NCI-H774 (cell line): ENCODE measurements around the gene ACBD3.
A peak's percentile ranks its signal among the peaks of the same experiment; 100 is the strongest.
"Not testable (repeated sequence)": the region's sequence is repeated elsewhere in the genome, so short reads cannot be mapped to it uniquely, and the experiment has no call there.

ENCODE experiments used
- DNase-seq: peaks from one replicate; lab custom pipeline; 2025; lab: John Stamatoyannopoulos, UW

The ACBD3 gene

GRCh38 chr1:226186124-226187018, at the start of gene ACBD3:
Gene ACBD3 (minus strand): TSS chr1:226186741. CDS start chr1:226186675, 66 bp downstream.
- DNase-seq, result peak; percentile 86

DNA sequence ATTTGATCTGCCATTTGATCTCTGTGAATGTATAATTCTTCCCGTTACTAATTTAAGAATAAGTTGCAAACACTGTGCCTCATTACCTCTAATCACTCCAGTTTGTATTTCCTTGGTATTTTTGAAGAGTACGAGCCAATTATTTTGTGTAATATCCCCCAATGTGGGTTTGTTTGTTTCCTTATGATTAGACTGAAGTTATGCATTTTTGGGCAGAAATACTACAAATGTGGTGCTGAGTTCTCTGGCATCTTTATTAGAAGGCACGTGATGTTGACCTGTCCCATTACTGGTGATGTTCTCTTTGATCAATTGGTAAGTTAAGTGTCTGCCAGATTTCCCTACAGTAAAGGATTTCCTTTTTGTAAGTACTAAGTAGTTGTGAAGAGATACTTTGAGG, 47.3 kb upstream of the ACBD3 start:
- DNase-seq, result no peak

- no peak for DNase-seq
Measured at GRCh38 chr1:226233293-226233692, 46.8 kb upstream of the ACBD3 start.

DNA sequence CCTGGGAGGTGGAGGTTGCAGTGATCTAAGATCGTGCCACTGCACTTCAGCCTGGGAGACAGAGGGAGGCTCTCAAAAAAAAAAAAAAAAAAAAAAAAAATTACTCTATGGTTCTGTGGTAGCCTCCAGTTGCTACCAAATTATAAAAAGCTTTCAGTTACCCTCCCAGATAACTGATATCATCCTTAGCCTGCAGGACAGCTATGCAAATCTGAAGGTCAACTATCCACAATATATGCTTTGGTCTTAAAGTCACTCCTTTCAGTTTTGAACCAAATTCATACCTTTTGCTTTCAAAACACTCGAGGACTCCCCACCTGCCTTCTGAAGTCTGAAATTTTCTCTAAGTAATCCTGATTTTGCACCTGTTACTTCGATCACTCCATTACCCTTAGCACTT, 40.1 kb upstream of the ACBD3 start:
- no peak for DNase-seq

DNA sequence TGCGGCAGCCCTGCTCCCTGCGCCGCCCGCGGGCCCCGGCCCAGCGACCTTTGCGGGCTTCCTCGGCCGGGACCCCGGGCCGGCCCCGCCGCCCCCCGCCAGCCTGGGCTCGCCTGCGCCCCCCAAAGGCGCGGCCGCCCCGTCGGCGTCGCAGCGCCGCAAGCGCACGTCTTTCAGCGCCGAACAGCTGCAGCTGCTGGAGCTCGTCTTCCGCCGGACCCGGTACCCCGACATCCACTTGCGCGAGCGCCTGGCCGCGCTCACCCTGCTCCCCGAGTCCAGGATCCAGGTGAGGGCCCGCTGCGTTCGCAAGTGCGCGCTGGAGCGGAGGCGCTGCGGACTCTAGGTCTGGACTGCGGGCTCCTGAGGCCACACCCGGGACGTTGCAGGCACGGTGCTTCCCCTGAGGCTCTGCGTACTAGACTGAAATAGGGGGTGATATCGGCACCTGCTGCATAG, 37.3 kb upstream of the ACBD3 start:
- DNase-seq, result no peak

DNA sequence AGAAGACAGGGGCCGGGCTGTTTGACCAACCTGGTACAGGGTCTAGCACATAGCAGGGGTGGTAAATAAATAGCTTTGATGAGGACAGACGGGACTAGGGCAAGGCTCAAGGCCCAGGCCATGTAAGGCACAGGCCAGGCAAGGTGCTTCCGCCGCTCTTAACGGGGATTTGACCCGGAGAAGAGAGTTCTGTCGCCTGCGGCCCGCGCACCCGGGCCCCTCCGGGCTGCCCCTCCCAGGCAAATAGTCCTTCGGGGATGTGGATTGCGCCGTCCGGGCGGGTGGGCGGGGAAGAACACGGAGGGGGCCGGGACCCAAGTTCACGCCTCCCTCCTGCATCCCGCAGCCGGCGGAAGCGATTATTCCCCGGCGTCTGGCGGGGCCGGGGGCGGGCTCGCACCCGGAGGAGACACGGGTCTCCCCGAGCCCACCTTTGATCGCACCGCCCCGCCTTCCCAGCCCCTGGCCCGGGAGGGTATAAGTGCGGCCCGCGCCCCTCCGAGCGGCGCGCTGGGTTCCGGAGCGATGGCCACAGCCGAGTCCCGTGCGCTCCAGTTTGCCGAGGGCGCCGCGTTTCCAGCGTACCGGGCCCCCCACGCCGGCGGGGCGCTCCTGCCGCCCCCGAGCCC, 36.7 kb upstream of the ACBD3 start, which contains the start of gene MIXL1:
MIXL1 (plus strand) TSS at position 508 of the 629 bp plus-strand sequence; CDS start at position 526, 18 bp downstream.
- DNase-seq, result no peak

DNA sequence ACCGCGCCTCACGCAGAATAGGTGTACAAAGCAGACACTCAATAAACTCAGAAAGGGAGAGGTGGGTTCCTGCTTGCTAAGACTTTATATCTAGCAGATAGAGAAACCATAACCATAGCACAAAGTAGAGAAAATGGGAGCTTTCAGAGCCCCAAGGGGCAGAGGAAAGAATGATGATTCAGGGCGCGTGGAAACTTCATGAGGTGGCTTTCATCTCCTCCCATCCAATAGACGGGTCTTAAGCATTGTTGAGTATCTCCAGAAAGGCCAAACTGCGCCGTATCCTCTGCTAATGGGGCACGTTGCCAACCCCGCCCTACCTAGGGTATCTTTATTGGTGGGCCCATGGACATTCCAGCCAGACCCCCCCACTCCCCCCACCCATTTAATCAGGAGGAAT, 36.1 kb upstream of the ACBD3 start:
- DNase-seq, result no peak

DNA sequence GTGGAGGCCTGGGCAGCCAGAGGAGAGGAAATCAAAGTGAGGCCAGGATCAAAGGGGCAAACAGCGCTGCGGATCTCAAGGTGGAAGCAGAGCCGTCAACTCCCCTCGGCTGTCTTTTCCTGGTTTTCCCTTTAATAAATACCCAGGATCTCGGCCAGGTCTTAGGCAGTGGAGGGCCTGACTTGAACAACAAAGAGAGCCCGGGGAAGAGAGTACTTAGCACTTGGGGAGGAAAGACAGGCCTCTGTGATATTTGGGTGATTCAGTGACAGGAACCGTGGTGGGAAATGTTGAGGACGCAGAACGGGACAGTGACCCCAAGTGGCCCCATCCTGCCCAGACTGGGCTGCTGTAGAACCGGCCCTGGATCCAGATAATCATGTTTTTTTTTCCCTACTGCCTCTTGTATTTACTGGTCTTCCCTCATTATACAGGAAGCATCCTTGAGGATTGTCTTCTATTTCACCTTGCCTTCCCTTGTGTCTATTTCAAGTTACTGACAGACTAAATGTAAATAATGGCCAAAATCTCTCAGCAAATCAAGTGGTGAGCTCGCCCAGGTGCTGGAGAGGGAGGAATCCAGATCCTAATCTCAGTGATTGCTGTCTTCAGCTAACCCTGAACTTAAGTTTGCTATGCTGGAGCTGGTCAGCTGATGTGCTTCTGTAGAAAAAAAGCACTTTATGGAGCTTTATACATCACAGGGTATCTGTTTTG, 34.1 kb upstream of the ACBD3 start:
- DNase-seq, result no peak

DNA sequence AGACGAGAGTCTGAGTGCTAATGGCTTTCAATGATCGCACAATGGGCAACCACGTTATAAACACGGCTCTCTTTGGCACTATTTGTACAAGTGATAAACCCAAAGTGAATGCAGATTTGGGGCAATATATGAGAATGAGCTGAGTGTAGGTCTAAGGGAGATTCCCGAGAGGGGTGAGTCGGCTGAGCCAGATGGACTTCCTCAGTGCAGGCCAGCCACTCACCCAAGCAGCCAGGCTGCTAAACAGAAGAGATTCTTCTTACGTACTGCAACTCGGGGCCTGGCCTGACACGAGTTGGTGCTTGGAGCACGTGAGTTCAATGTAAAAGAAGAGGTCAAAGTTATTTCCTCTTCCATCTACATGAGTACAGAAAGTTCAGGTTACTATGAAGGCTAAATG, 30.7 kb upstream of the ACBD3 start:
- no peak for DNase-seq

DNA sequence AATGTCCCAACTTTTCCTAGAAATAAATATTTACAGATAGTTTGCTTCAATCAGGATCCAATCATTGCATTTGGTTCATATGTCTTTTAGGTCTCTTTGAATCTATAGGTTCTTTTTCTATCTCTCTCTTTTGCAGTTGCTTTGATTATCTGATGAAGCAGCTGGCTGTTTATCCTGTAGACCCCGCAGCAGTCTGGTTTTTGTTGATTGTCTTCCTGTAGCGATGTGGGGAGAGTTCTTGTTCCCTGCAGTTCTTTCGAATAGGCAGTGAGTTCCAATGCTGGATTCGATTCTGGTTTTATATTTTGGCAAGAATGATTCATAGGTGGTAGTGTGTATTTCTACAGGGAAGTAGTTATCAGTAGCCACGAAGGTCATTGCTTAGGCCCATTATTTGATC, 29.5 kb upstream of the ACBD3 start:
- DNase-seq, result no peak

- DNase-seq, result no peak
Measured at GRCh38 chr1:226215239-226215638, 28.7 kb upstream of the ACBD3 start.

GRCh38 chr1:226212545-226212944, 26.0 kb upstream of the ACBD3 start:
- DNase-seq, result no peak

- no peak for DNase-seq
Measured at GRCh38 chr1:226211181-226211821, 24.8 kb upstream of the ACBD3 start.

GRCh38 chr1:226210571-226211176, 24.1 kb upstream of the ACBD3 start:
- DNase-seq, result no peak

DNA sequence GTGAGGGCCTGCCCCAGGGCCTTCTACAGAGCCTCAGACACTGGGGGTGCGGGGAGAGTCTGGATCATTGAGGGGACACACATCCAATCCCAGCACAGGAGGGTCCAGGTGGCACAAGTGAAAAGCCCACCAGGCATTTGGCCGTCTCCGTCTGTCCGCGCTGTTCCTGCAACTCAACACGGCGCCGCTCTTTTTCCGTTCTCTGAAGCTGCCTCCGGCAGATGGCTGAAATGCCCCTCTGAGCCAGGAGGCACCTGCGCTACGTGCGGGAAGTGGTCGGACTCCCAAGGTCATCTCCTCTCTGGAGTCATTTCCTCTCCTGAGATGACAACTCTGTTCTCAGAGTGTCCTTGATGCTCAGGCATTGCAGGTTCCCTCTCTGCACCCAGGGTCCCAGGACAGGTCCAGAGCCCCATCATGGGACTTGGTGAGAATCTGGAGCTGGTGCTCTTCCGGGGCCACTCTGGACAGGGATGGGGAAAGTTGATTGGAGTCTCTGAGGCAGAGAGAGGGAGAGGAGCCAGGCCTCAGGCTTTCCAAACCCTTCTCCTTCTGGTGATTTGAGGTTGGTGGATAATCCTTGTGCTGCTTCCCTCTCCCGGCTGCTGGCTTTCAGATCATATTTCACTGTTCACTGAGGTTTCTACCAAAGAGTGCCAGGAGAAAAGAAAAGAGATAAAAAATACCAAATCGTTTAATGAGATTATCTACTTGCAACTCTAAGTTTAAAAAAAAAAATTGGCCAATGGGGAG, 22.9 kb upstream of the ACBD3 start:
- no peak for DNase-seq

GRCh38 chr1:226207048-226207447, 20.5 kb upstream of the ACBD3 start:
- no peak for DNase-seq

DNA sequence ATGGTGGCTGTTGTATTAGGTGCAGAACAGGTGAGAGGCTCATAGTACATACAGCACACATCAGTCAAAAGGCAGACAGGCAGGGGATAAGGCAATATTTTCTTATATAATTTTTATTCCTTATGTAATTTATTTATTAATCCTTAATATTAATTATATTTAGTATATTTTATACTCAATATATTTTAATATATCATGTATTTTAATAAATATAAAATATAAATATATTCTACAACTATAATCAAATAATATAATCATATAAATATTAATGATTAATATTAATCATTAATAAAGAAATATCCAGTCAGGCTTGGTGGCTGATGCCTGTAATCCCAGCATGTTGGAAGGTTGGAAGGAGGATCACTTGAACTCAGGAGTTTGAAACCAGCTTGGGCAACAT, 17.7 kb upstream of the ACBD3 start:
- no peak for DNase-seq

DNA sequence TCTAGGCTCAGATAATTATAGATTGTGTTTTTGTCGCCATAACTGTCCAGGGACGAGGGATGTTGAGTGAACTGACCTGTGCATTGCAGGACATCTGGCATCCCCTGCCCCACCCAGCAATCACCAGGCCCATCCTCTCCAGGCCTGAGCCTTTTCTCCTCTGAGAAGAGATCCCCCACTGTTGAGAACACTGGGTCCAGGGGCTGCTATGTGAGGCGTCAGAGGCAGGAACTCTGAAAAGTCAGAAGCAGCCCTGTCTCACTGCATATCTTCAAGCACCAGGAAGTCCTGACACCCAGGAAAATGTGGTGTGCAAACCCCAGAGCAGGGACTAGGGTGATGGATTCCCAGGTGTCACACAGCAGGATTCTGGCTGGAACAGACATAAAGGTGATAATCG, 17.1 kb upstream of the ACBD3 start:
- DNase-seq, result no peak

GRCh38 chr1:226203240-226203639, 16.7 kb upstream of the ACBD3 start:
- no peak for DNase-seq

GRCh38 chr1:226202666-226203065, 16.1 kb upstream of the ACBD3 start:
- not testable (repeated sequence) for DNase-seq

- DNase-seq, result no peak
Measured at GRCh38 chr1:226202246-226202645, 15.7 kb upstream of the ACBD3 start.
